SJCRH30 (cell line): ENCODE results near the gene EXOSC5. TPM values are rescaled to one million over a fixed set of nuclear protein-coding genes. Genes with fewer than 3 reads are reported as not detected.
"Not testable (repeated sequence)": the region's sequence is repeated elsewhere in the genome, so short reads cannot be mapped to it uniquely, and the experiment has no call there.

Source experiments
- DNase-seq, 2 experiments: peaks; one replicate each; pipeline ENCODE4 v3.0.0-alpha.2; 2015 to 2020
- H3K27ac ChIP-seq: fragments of 250-450 bp; sonication (Bioruptor Pico); 2 replicates; pipeline ENCODE4 v1.5.1; 2020; ENCODE audit warnings: mild to moderate bottlenecking, moderate library complexity
- H3K27me3 ChIP-seq: fragments of 250-450 bp; sonication (Bioruptor Pico); 2 replicates; pipeline ENCODE4 v1.5.1; 2020; ENCODE audit warnings: mild to moderate bottlenecking, moderate library complexity
- H3K36me3 ChIP-seq: fragments of 250-450 bp; sonication (Bioruptor Pico); 2 replicates; pipeline ENCODE4 v1.5.1; 2020; ENCODE audit warnings: mild to moderate bottlenecking, moderate library complexity
- H3K4me1 ChIP-seq: fragments of 250-450 bp; sonication (Bioruptor Pico); 2 replicates; pipeline ENCODE4 v1.5.1; 2020; ENCODE audit warnings: mild to moderate bottlenecking, moderate library complexity
- H3K4me3 ChIP-seq: fragments of 250-450 bp; sonication (Bioruptor Pico); 2 replicates; pipeline ENCODE4 v1.5.1; 2020; ENCODE audit warnings: mild to moderate bottlenecking, moderate library complexity
- H3K9me3 ChIP-seq: fragments of 250-450 bp; sonication (Bioruptor Pico); replicated peaks from 2 replicates; pipeline ENCODE4 v1.5.1; 2020; ENCODE audit warnings: mild to moderate bottlenecking, moderate library complexity
- total RNA-seq: library from RNA; depleted of rRNA; stranded (reverse); fragments of >200 nt; shearing (Covaris generic); gene quantifications from 2 replicates; pipeline ENCODE4 v1.2.3, GENCODE V29; 2014

The EXOSC5 gene
- total RNA-seq, 1 experiment from 2014 or later, result 59.9 TPM

- H3K27me3 ChIP-seq, result no peaks in the 10 kb centered on the region
- no peaks in the 10 kb centered on the region; the same call in 1 of the 2 replicates for H3K4me1 ChIP-seq
- no peak for DNase-seq
- no peaks in the 10 kb centered on the region for H3K36me3 ChIP-seq
- no peak overlapping the region for H3K4me3 ChIP-seq
- H3K27ac ChIP-seq, result no peak overlapping the region
- H3K9me3 ChIP-seq, result no peaks in the 10 kb centered on the region
These were observed 40.0 kb downstream of the EXOSC5 start for GRCh38 chr19:41356984-41357739.

- Histone ChIP-seq H3K9me3 (no peaks in the 10 kb centered on the region), H3K36me3 (no peaks in the 10 kb centered on the region), H3K4me1 (no peaks in the 10 kb centered on the region; the same call in 1 of the 2 replicates), H3K27me3 (no peaks in the 10 kb centered on the region), H3K27ac (no peak overlapping the region), H3K4me3 (no peak overlapping the region)
- no peak for DNase-seq
These were observed 41.4 kb downstream of the EXOSC5 start for GRCh38 chr19:41355802-41356201.

GRCh38 chr19:41355035-41355434, 42.1 kb downstream of the EXOSC5 start:
- H3K27me3 ChIP-seq, result no peaks in the 10 kb centered on the region
- no peak overlapping the region for H3K27ac ChIP-seq
- H3K36me3 ChIP-seq, result no peaks in the 10 kb centered on the region
- no peaks in the 10 kb centered on the region; the same call in 1 of the 2 replicates for H3K4me1 ChIP-seq
- no peak for DNase-seq
- H3K9me3 ChIP-seq, result no peaks in the 10 kb centered on the region
- H3K4me3 ChIP-seq, result no peak overlapping the region

GRCh38 chr19:41354343-41354953, 42.7 kb downstream of the EXOSC5 start:
- Histone ChIP-seq H3K27ac (no peak overlapping the region), H3K4me3 (peak overlapping the region; percentile 88), H3K4me1 (no peaks in the 10 kb centered on the region; the same call in 1 of the 2 replicates), H3K9me3 (no peaks in the 10 kb centered on the region), H3K27me3 (no peaks in the 10 kb centered on the region), H3K36me3 (0 out of 2 replicates have a peak, but pooled peaks cover under 1% of the 10 kb centered on the region)
- no peak for DNase-seq

GRCh38 chr19:41353466-41354342, 43.5 kb downstream of the EXOSC5 start, which contains the start of gene TGFB1:
Gene TGFB1, minus strand, starts transcription at chr19:41353922. Its CDS starts 878 bp downstream, at chr19:41353044.
- Histone ChIP-seq H3K4me3 (peak within 1 kb of the TSS; percentile 88), H3K4me1 (no peaks in the 10 kb centered on the region; the same call in 1 of the 2 replicates), H3K27ac (peak within 1 kb of the TSS; percentile 13; the same call in 1 of the 2 replicates), H3K36me3 (0 out of 2 replicates have a peak, but pooled peaks cover 4% of the 10 kb centered on the region), H3K9me3 (no peaks in the 10 kb centered on the region), H3K27me3 (no peaks in the 10 kb centered on the region)
- peak; percentile 90 to 92 for DNase-seq

- DNase-seq, result peak; percentile 79 to 80
- H3K4me3 ChIP-seq, result peak overlapping the region; percentile 88
- H3K27ac ChIP-seq, result peak overlapping the region; percentile 13; the same call in 1 of the 2 replicates
- no peaks in the 10 kb centered on the region for H3K9me3 ChIP-seq
- H3K27me3 ChIP-seq, result no peaks in the 10 kb centered on the region
- H3K4me1 ChIP-seq, result no peaks in the 10 kb centered on the region; the same call in 1 of the 2 replicates
- H3K36me3 ChIP-seq, result peaks cover 7% of the 10 kb centered on the region; the same call in 1 of the 2 replicates
These were observed 44.3 kb downstream of the EXOSC5 start for GRCh38 chr19:41352609-41353465.

GRCh38 chr19:41352279-41352608, 44.9 kb downstream of the EXOSC5 start:
- Histone ChIP-seq H3K9me3 (no peaks in the 10 kb centered on the region), H3K27ac (no peak overlapping the region), H3K4me1 (no peaks in the 10 kb centered on the region; the same call in 1 of the 2 replicates), H3K27me3 (no peaks in the 10 kb centered on the region), H3K36me3 (peaks cover 13% of the 10 kb centered on the region), H3K4me3 (peak overlapping the region; percentile 88)
- no peak for DNase-seq

GRCh38 chr19:41351339-41352245, 45.6 kb downstream of the EXOSC5 start:
- Histone ChIP-seq H3K9me3 (no peaks in the 10 kb centered on the region), H3K4me3 (peak overlapping the region; percentile 88), H3K36me3 (peaks cover 19% of the 10 kb centered on the region), H3K27me3 (no peaks in the 10 kb centered on the region), H3K27ac (no peak overlapping the region), H3K4me1 (no peaks in the 10 kb centered on the region; the same call in 1 of the 2 replicates)
- DNase-seq, result no peak

- Histone ChIP-seq H3K9me3 (no peaks in the 10 kb centered on the region), H3K27me3 (no peaks in the 10 kb centered on the region), H3K27ac (no peak overlapping the region), H3K4me1 (no peaks in the 10 kb centered on the region; the same call in 1 of the 2 replicates), H3K4me3 (no peak overlapping the region), H3K36me3 (peaks cover 21% of the 10 kb centered on the region)
- DNase-seq, result no peak
These were observed 46.3 kb downstream of the EXOSC5 start for GRCh38 chr19:41350735-41351338.

GRCh38 chr19:41346916-41347315, 50.2 kb downstream of the EXOSC5 start:
- H3K4me1 ChIP-seq, H3K27me3 ChIP-seq, H3K9me3 ChIP-seq, H3K4me3 ChIP-seq, H3K27ac ChIP-seq, DNase-seq: not testable (repeated sequence)
- H3K36me3 ChIP-seq, result peaks cover 39% of the 10 kb centered on the region

GRCh38 chr19:41344162-41344561, 53.0 kb downstream of the EXOSC5 start:
- no peaks in the 10 kb centered on the region for H3K9me3 ChIP-seq
- no peak overlapping the region for H3K4me3 ChIP-seq
- peaks cover 49% of the 10 kb centered on the region for H3K36me3 ChIP-seq
- no peaks in the 10 kb centered on the region for H3K27me3 ChIP-seq
- H3K27ac ChIP-seq, result no peak overlapping the region
- DNase-seq, result no peak
- H3K4me1 ChIP-seq, result no peaks in the 10 kb centered on the region

GRCh38 chr19:41341669-41342490, 55.3 kb downstream of the EXOSC5 start:
- Histone ChIP-seq H3K4me1 (no peaks in the 10 kb centered on the region), H3K27ac (no peak overlapping the region), H3K36me3 (peaks cover 44% of the 10 kb centered on the region), H3K4me3 (no peak overlapping the region), H3K9me3 (no peaks in the 10 kb centered on the region), H3K27me3 (no peaks in the 10 kb centered on the region)
- DNase-seq, result no peak
